HUES48 (cell line): ENCODE data around the gene DERL3.
"Not testable (repeated sequence)": the region's sequence is repeated elsewhere in the genome, so short reads cannot be mapped to it uniquely, and the experiment has no call there.

ENCODE experiments used
- H3K27ac ChIP-seq: one replicate; pipeline ENCODE4 v1.7.0; 2013; ENCODE audit warnings: low read depth, low read length, inconsistent platforms
- H3K27me3 ChIP-seq: 2 replicates; pipeline ENCODE4 v1.6.1; 2013; ENCODE audit warnings: mild to moderate bottlenecking, low read length; ENCODE audit not compliant: control insufficient read depth, insufficient read depth
- H3K36me3 ChIP-seq: 2 replicates; pipeline ENCODE4 v1.6.1; 2013; ENCODE audit warnings: low read length; ENCODE audit not compliant: control insufficient read depth, insufficient read depth
- H3K4me1 ChIP-seq: 2 replicates; pipeline ENCODE4 v1.6.1; 2013; ENCODE audit warnings: mild to moderate bottlenecking, low read length; ENCODE audit not compliant: control insufficient read depth, insufficient read depth
- H3K4me3 ChIP-seq: 2 replicates; pipeline ENCODE4 v1.5.1; 2013; ENCODE audit warnings: mild to moderate bottlenecking, low read depth, low read length
- H3K9ac ChIP-seq: 2 replicates; pipeline ENCODE4 v1.6.1; 2013; ENCODE audit warnings: mild to moderate bottlenecking, low read depth, low read length, moderate library complexity
- H3K9me3 ChIP-seq: 2 replicates; pipeline ENCODE4 v1.6.1; 2013; ENCODE audit warnings: low read length; ENCODE audit not compliant: control insufficient read depth, insufficient read depth

DERL3 gene

GRCh38 chr22:23860187-23860586 is 21.4 kb upstream of the DERL3 start:
- H3K9me3 ChIP-seq, H3K9ac ChIP-seq, H3K27ac ChIP-seq, H3K36me3 ChIP-seq, H3K27me3 ChIP-seq, H3K4me3 ChIP-seq: not testable (repeated sequence)
- peaks cover 11% of the 10 kb centered on the region for H3K4me1 ChIP-seq

- Histone ChIP-seq H3K27me3 (no peaks in the 10 kb centered on the region), H3K36me3 (peaks cover 6% of the 10 kb centered on the region), H3K9ac (no peak overlapping the region), H3K27ac (no peak overlapping the region), H3K4me1 (peaks cover 11% of the 10 kb centered on the region), H3K9me3 (no peaks in the 10 kb centered on the region), H3K4me3 (no peak overlapping the region)
Observed at GRCh38 chr22:23859201-23859600, 20.4 kb upstream of the DERL3 start.

GRCh38 chr22:23858484-23858815 is 19.6 kb upstream of the DERL3 start:
- Histone ChIP-seq H3K4me3 (peak overlapping the region; percentile 79), H3K9ac (no peak overlapping the region), H3K9me3 (no peaks in the 10 kb centered on the region), H3K27ac (peak overlapping the region; percentile 88), H3K27me3 (no peaks in the 10 kb centered on the region), H3K4me1 (peaks cover 11% of the 10 kb centered on the region), H3K36me3 (peaks cover 6% of the 10 kb centered on the region)

- Histone ChIP-seq H3K4me1 (peaks cover 11% of the 10 kb centered on the region), H3K9me3 (no peaks in the 10 kb centered on the region), H3K4me3 (peak within 1 kb of the TSS; percentile 79), H3K36me3 (peaks cover 1% of the 10 kb centered on the region; the same call in 1 of the 2 replicates), H3K27ac (peak within 1 kb of the TSS; percentile 88), H3K27me3 (no peaks in the 10 kb centered on the region), H3K9ac (peak within 1 kb of the TSS; percentile 57)
Observed at GRCh38 chr22:23857606-23858483, 19.0 kb upstream of the DERL3 start, which contains the start of gene SLC2A11. SLC2A11 (plus strand) TSS chr22:23857875; CDS start chr22:23858000, 125 bp downstream.

- Histone ChIP-seq H3K27me3 (no peaks in the 10 kb centered on the region), H3K27ac (peak overlapping the region; percentile 88), H3K9me3 (no peaks in the 10 kb centered on the region), H3K4me3 (peak overlapping the region; percentile 79), H3K4me1 (peaks cover 11% of the 10 kb centered on the region), H3K9ac (peak overlapping the region; percentile 42), H3K36me3 (no peaks in the 10 kb centered on the region)
Observed at GRCh38 chr22:23856721-23857605, 18.2 kb upstream of the DERL3 start.

- Histone ChIP-seq H3K9me3 (no peaks in the 10 kb centered on the region), H3K9ac (no peak overlapping the region), H3K27me3 (no peaks in the 10 kb centered on the region; the same call in 1 of the 2 replicates), H3K4me1 (peaks cover 25% of the 10 kb centered on the region), H3K36me3 (no peaks in the 10 kb centered on the region), H3K4me3 (no peak overlapping the region), H3K27ac (no peak overlapping the region)
Observed at GRCh38 chr22:23850136-23850611, 11.4 kb upstream of the DERL3 start.

GRCh38 chr22:23849009-23850006 is 10.5 kb upstream of the DERL3 start:
- H3K9ac ChIP-seq = no peak overlapping the region
- H3K27me3 ChIP-seq = no peaks in the 10 kb centered on the region; the same call in 1 of the 2 replicates
- no peaks in the 10 kb centered on the region for H3K9me3 ChIP-seq
- no peak overlapping the region for H3K27ac ChIP-seq
- no peaks in the 10 kb centered on the region for H3K36me3 ChIP-seq
- H3K4me3 ChIP-seq = no peak overlapping the region
- H3K4me1 ChIP-seq = peaks cover 25% of the 10 kb centered on the region

- H3K27ac ChIP-seq = peak overlapping the region; percentile 59
- no peak overlapping the region for H3K4me3 ChIP-seq
- no peaks in the 10 kb centered on the region for H3K36me3 ChIP-seq
- H3K9ac ChIP-seq = no peak overlapping the region
- no peaks in the 10 kb centered on the region; the same call in 1 of the 2 replicates for H3K27me3 ChIP-seq
- H3K9me3 ChIP-seq = no peaks in the 10 kb centered on the region
- H3K4me1 ChIP-seq = peaks cover 25% of the 10 kb centered on the region
Observed at GRCh38 chr22:23847991-23848864, 9.4 kb upstream of the DERL3 start.

GRCh38 chr22:23847310-23847920 is 8.6 kb upstream of the DERL3 start:
- peaks cover 25% of the 10 kb centered on the region for H3K4me1 ChIP-seq
- no peaks in the 10 kb centered on the region for H3K9me3 ChIP-seq
- H3K27me3 ChIP-seq = no peaks in the 10 kb centered on the region; the same call in 1 of the 2 replicates
- H3K9ac ChIP-seq = no peak overlapping the region
- H3K4me3 ChIP-seq = no peak overlapping the region
- no peak overlapping the region for H3K27ac ChIP-seq
- no peaks in the 10 kb centered on the region for H3K36me3 ChIP-seq
